Duodenal mucosa (tissue), 2 donors: ENCODE data around the gene CCBE1.

ENCODE experiments used
- H3K27ac ChIP-seq: one replicate; pipeline ENCODE4 v1.7.0; 2013; ENCODE audit warnings: low read depth, low read length
- H3K27me3 ChIP-seq, 2 donors: one replicate each; pipeline ENCODE4 v1.7.0; 2013; ENCODE audit warnings: low read length in 2 of 2, control low read depth in 1 of 2; ENCODE audit not compliant: insufficient read depth in 2 of 2, control insufficient read depth in 1 of 2
- H3K36me3 ChIP-seq, 2 donors: one replicate each; pipeline ENCODE4 v1.7.0; 2013; ENCODE audit warnings: low read length in 2 of 2, control low read depth in 1 of 2; ENCODE audit not compliant: insufficient read depth in 2 of 2, control insufficient read depth in 1 of 2
- H3K4me1 ChIP-seq, 2 donors: one replicate each; pipeline ENCODE4 v1.7.0; 2013; ENCODE audit warnings: low read length in 2 of 2, control low read depth in 1 of 2; ENCODE audit not compliant: insufficient read depth in 2 of 2, control insufficient read depth in 1 of 2
- H3K4me3 ChIP-seq, 2 donors: one replicate each; pipeline ENCODE4 v1.7.0; 2013; ENCODE audit warnings: low read length in 2 of 2, low read depth in 1 of 2
- H3K9ac ChIP-seq, 2 donors: one replicate each; pipeline ENCODE4 v1.7.0; 2013; ENCODE audit warnings: low read length in 2 of 2, low read depth in 1 of 2
- H3K9me3 ChIP-seq, 2 donors: one replicate each; pipeline ENCODE4 v1.7.0; 2013; ENCODE audit warnings: low read length in 2 of 2, control low read depth in 1 of 2; ENCODE audit not compliant: control insufficient read depth in 1 of 2

The CCBE1 gene

GRCh38 chr18:59730896-59731295, 33.7 kb upstream of the CCBE1 start:
- Histone ChIP-seq H3K9me3 (no peaks in the 10 kb centered on the region), H3K36me3 (no peaks in the 10 kb centered on the region), H3K27me3 (no peaks in the 10 kb centered on the region), H3K9ac (no peak overlapping the region), H3K4me1 (no peaks in the 10 kb centered on the region), H3K27ac (no peak overlapping the region), H3K4me3 (no peak overlapping the region)

GRCh38 chr18:59729781-59730180, 32.6 kb upstream of the CCBE1 start:
- Histone ChIP-seq H3K36me3 (no peaks in the 10 kb centered on the region), H3K4me3 (no peak overlapping the region), H3K9ac (no peak overlapping the region), H3K27ac (no peak overlapping the region), H3K27me3 (no peaks in the 10 kb centered on the region), H3K9me3 (no peaks in the 10 kb centered on the region), H3K4me1 (no peaks in the 10 kb centered on the region)

GRCh38 chr18:59728816-59729215, 31.6 kb upstream of the CCBE1 start:
- no peak overlapping the region for H3K27ac ChIP-seq
- H3K9me3 ChIP-seq, result no peaks in the 10 kb centered on the region
- no peak overlapping the region for H3K4me3 ChIP-seq
- H3K9ac ChIP-seq, result no peak overlapping the region
- no peaks in the 10 kb centered on the region for H3K4me1 ChIP-seq
- H3K36me3 ChIP-seq, result no peaks in the 10 kb centered on the region
- H3K27me3 ChIP-seq, result no peaks in the 10 kb centered on the region

GRCh38 chr18:59725142-59725541, 27.9 kb upstream of the CCBE1 start:
- H3K4me3 ChIP-seq, result no peak overlapping the region
- H3K27me3 ChIP-seq, result no peaks in the 10 kb centered on the region
- H3K4me1 ChIP-seq, result no peaks in the 10 kb centered on the region
- H3K9me3 ChIP-seq, result no peaks in the 10 kb centered on the region
- H3K27ac ChIP-seq, result no peak overlapping the region
- no peak overlapping the region for H3K9ac ChIP-seq
- no peaks in the 10 kb centered on the region for H3K36me3 ChIP-seq

GRCh38 chr18:59724103-59724502, 26.9 kb upstream of the CCBE1 start:
- no peaks in the 10 kb centered on the region for H3K27me3 ChIP-seq
- H3K27ac ChIP-seq, result no peak overlapping the region
- H3K9me3 ChIP-seq, result no peaks in the 10 kb centered on the region

GRCh38 chr18:59721931-59722330, 24.7 kb upstream of the CCBE1 start:
- Histone ChIP-seq H3K4me1 (no peaks in the 10 kb centered on the region), H3K9ac (no peak overlapping the region), H3K27ac (no peak overlapping the region), H3K9me3 (no peaks in the 10 kb centered on the region), H3K4me3 (no peak overlapping the region), H3K36me3 (no peaks in the 10 kb centered on the region), H3K27me3 (no peaks in the 10 kb centered on the region)

More at GRCh38 chr18:59724103-59724502, 26.9 kb upstream of the CCBE1 start:
- H3K36me3 ChIP-seq, result no peaks in the 10 kb centered on the region
- no peak overlapping the region for H3K4me3 ChIP-seq
- H3K4me1 ChIP-seq, result no peaks in the 10 kb centered on the region
- H3K9ac ChIP-seq, result no peak overlapping the region

- H3K4me1 ChIP-seq, result no peaks in the 10 kb centered on the region
- no peaks in the 10 kb centered on the region for H3K27me3 ChIP-seq
- no peaks in the 10 kb centered on the region for H3K36me3 ChIP-seq
- no peak overlapping the region for H3K4me3 ChIP-seq
- no peak overlapping the region for H3K27ac ChIP-seq
- no peak overlapping the region for H3K9ac ChIP-seq
- H3K9me3 ChIP-seq, result no peaks in the 10 kb centered on the region
Measured at GRCh38 chr18:59721211-59721610, 24.0 kb upstream of the CCBE1 start.

GRCh38 chr18:59719544-59720181, 22.4 kb upstream of the CCBE1 start:
- Histone ChIP-seq H3K27me3 (no peaks in the 10 kb centered on the region), H3K9me3 (no peaks in the 10 kb centered on the region), H3K27ac (no peak overlapping the region), H3K4me1 (no peaks in the 10 kb centered on the region), H3K36me3 (no peaks in the 10 kb centered on the region), H3K4me3 (no peak overlapping the region), H3K9ac (no peak overlapping the region)

GRCh38 chr18:59718464-59719157, 21.4 kb upstream of the CCBE1 start:
- Histone ChIP-seq H3K36me3 (no peaks in the 10 kb centered on the region), H3K9me3 (no peaks in the 10 kb centered on the region), H3K9ac (no peak overlapping the region), H3K4me1 (no peaks in the 10 kb centered on the region), H3K4me3 (no peak overlapping the region), H3K27me3 (no peaks in the 10 kb centered on the region), H3K27ac (no peak overlapping the region)

- Histone ChIP-seq H3K27ac (no peak overlapping the region), H3K27me3 (no peaks in the 10 kb centered on the region)
Measured at GRCh38 chr18:59718108-59718463, 20.9 kb upstream of the CCBE1 start.

More at GRCh38 chr18:59718108-59718463, 20.9 kb upstream of the CCBE1 start:
- no peaks in the 10 kb centered on the region for H3K9me3 ChIP-seq
- no peaks in the 10 kb centered on the region for H3K36me3 ChIP-seq
- H3K9ac ChIP-seq, result no peak overlapping the region
- H3K4me3 ChIP-seq, result no peak overlapping the region
- no peaks in the 10 kb centered on the region for H3K4me1 ChIP-seq
